BLaER1 treated with 17β-estradiol and CSF1 and Interleukin-3, amounts not matched to agents 10 nM and 100 nM (cell line): ENCODE measurements around the gene MAX.

ENCODE experiments used
- H3K27ac ChIP-seq, 11 experiments: shearing (Covaris generic); formaldehyde crosslinking; 2 replicates each; pipeline ENCODE4 v1.8.1; 2022
- H3K27me3 ChIP-seq, 11 experiments: shearing (Covaris generic); formaldehyde crosslinking; 2 replicates each; pipeline ENCODE4 v1.8.1; 2022
- H3K36me3 ChIP-seq, 11 experiments: shearing (Covaris generic); formaldehyde crosslinking; 2 replicates each; pipeline ENCODE4 v1.8.1; 2022
- H3K4me1 ChIP-seq, 10 experiments: shearing (Covaris generic); formaldehyde crosslinking; 2 replicates each; pipeline ENCODE4 v1.8.1; 2022
- H3K4me2 ChIP-seq, 11 experiments: shearing (Covaris generic); formaldehyde crosslinking; 2 replicates each; pipeline ENCODE4 v1.8.1; 2022
- H3K4me3 ChIP-seq, 10 experiments: shearing (Covaris generic); formaldehyde crosslinking; 2 replicates each; pipeline ENCODE4 v1.8.1; 2022
- H3K9ac ChIP-seq, 11 experiments: shearing (Covaris generic); formaldehyde crosslinking; 2 replicates each; pipeline ENCODE4 v1.8.1; 2022
- H3K9me3 ChIP-seq, 11 experiments: shearing (Covaris generic); formaldehyde crosslinking; replicated peaks in 1 of 11; 2 replicates each; pipeline ENCODE4 v1.8.1; 2022
- H4K20me1 ChIP-seq, 11 experiments: shearing (Covaris generic); formaldehyde crosslinking; 2 replicates each; pipeline ENCODE4 v1.8.1; 2022
- Cebpa-rat ChIP-seq, 11 experiments: shearing (Covaris generic); IDR thresholded peaks; 2 replicates each; pipeline ENCODE4 v1.8.1; 2022

MAX gene

DNA sequence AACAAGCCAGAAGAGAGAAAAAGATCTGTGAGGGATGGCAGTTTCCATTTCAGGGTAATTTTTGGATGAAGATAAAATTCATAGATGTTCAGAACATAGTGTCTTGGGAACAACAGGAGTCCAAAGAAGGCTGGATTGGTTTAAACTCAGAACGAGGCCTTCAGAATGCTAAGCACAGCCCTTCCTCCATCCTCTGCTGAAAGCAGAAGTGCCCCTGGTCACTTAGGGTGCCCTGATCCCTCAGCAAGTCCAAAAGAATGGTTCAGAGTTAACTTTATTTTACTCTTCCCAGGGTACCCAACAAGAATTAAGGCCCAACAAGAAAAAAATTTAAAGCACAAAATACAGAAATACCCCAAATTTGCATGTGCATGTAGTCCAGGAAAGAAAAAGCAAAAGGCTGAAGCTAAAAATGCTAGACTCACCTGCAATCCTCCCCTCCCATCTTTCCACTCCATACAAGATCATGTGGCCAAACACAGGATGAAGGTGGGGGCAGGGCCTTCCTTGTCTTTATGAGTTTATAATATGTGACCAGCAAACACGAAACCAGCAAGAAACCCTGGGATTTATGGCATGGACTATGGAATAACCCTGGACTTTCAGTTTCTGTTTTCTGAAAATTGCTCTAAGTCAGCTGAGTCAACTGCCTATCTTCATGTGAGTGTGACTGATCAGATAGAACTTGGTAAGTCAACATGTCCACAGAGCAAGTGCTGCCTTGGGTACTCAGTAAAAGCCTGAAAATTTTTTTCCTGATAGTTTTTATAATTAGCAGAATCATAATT is 21.2 kb downstream of the MAX start:
- Histone ChIP-seq H3K27ac (no peak overlapping the region), H4K20me1 (peaks cover 57 to 100% (median 81%) of the 10 kb centered on the region in 11 experiments; a peak in 20 of 22 replicates), H3K9ac (no peak overlapping the region), H3K4me2 (peak overlapping the region in 2 of 11 experiments; percentile 40 to 73; a peak in 4 of 22 replicates), H3K4me3 (no peak overlapping the region), H3K36me3 (peaks cover 97 to 100% (median 99%) of the 10 kb centered on the region in 11 experiments), H3K9me3 (peaks cover 7 to 8% (median 8%) of the 10 kb centered on the region in 11 experiments), H3K4me1 (peaks cover 0 to 59% (median 6%) of the 10 kb centered on the region in 10 experiments; a peak in 11 of 20 replicates), H3K27me3 (no peaks in the 10 kb centered on the region)
- no peak for TF ChIP-seq Cebpa-rat (IDR thresholded peaks at IDR 0.05)

GRCh38 chr14:65079768-65080167 is 22.5 kb downstream of the MAX start:
- H3K27me3 ChIP-seq: no peaks in the 10 kb centered on the region
- peaks cover 90 to 100% (median 97%) of the 10 kb centered on the region in 11 experiments for H3K36me3 ChIP-seq
- no peaks in the 10 kb centered on the region for H3K9me3 ChIP-seq
- H3K4me3 ChIP-seq: no peak overlapping the region
- no peak for TF ChIP-seq Cebpa-rat (IDR thresholded peaks at IDR 0.05)
- peaks cover 57 to 100% (median 93%) of the 10 kb centered on the region in 11 experiments; a peak in 20 of 22 replicates for H4K20me1 ChIP-seq
- H3K4me2 ChIP-seq: no peak overlapping the region
- peaks cover 12 to 62% (median 18%) of the 10 kb centered on the region in 10 experiments for H3K4me1 ChIP-seq
- peak overlapping the region in 1 of 11 experiments; percentile 8; a peak in 2 of 22 replicates for H3K27ac ChIP-seq
- no peak overlapping the region for H3K9ac ChIP-seq

DNA sequence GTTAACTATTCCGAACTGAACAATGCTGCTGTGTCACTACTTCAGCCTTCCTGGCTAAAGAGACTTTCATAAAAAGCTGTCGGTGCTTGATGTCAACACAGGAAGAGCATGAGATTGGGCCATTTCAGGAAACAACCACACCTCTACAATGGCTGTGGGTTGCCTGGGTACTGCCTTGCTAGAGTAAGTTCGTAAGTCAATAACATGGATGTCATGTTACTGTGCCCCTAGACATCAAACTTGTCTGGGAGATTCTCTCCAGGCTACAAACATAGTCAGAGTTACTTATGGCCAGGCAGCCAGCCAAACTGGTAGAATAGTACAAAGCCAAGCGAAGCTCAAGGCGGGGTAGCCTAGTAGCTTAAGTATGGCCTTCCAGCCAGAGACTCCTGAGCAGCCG is 23.1 kb downstream of the MAX start:
- H3K9ac ChIP-seq: no peak overlapping the region
- H3K27me3 ChIP-seq: no peaks in the 10 kb centered on the region
- H3K4me1 ChIP-seq: peaks cover 18 to 62% (median 23%) of the 10 kb centered on the region in 10 experiments
- H3K4me2 ChIP-seq: no peak overlapping the region
- peak overlapping the region in 3 of 11 experiments; percentile 8 to 27 (median 13); a peak in 2 of 22 replicates for H3K27ac ChIP-seq
- H3K9me3 ChIP-seq: no peaks in the 10 kb centered on the region
- H4K20me1 ChIP-seq: peaks cover 53 to 98% (median 91%) of the 10 kb centered on the region in 11 experiments; a peak in 20 of 22 replicates
- H3K36me3 ChIP-seq: peaks cover 84 to 100% (median 93%) of the 10 kb centered on the region in 11 experiments
- no peak for TF ChIP-seq Cebpa-rat (IDR thresholded peaks at IDR 0.05)
- H3K4me3 ChIP-seq: no peak overlapping the region

DNA sequence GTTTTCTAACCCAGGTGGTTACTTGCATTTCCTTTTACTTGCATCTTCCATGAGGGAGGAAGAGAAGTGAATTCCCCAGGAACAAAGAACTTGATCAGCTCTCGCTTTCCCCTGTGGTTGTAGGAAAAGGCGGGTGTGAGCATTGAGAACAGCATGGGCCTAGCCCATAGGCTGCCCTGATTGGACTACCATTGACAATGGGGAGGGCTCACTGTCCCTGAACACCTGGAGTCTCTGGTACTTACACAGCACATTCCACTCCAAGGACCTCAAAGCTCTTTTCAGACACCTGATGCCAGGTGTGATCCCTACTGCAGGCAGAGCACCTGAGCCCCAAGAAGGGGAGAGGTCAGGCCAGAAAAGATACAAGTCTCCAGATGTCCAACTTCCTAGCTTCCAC is 25.0 kb downstream of the MAX start:
- no peaks in the 10 kb centered on the region for H3K27me3 ChIP-seq
- no peak overlapping the region for H3K4me3 ChIP-seq
- H3K36me3 ChIP-seq: peaks cover 81 to 100% (median 92%) of the 10 kb centered on the region in 11 experiments
- no peak overlapping the region for H3K4me2 ChIP-seq
- peaks cover 36 to 96% (median 74%) of the 10 kb centered on the region in 11 experiments; a peak in 20 of 22 replicates for H4K20me1 ChIP-seq
- peaks cover 20 to 72% (median 36%) of the 10 kb centered on the region in 10 experiments for H3K4me1 ChIP-seq
- H3K9me3 ChIP-seq: no peaks in the 10 kb centered on the region
- no peak overlapping the region for H3K27ac ChIP-seq
- TF ChIP-seq Cebpa-rat (IDR thresholded peaks at IDR 0.05): no peak
- H3K9ac ChIP-seq: no peak overlapping the region

GRCh38 chr14:65075628-65076325 is 26.5 kb downstream of the MAX start:
- Histone ChIP-seq H3K36me3 (peaks cover 68 to 99% (median 86%) of the 10 kb centered on the region in 11 experiments), H3K4me1 (peaks cover 23 to 72% (median 40%) of the 10 kb centered on the region in 10 experiments), H3K4me3 (no peak overlapping the region), H4K20me1 (peaks cover 22 to 96% (median 66%) of the 10 kb centered on the region in 11 experiments; a peak in 20 of 22 replicates), H3K27me3 (no peaks in the 10 kb centered on the region), H3K9ac (peak overlapping the region in 1 of 11 experiments; percentile 11; a peak in 2 of 22 replicates), H3K4me2 (peak overlapping the region in 6 of 11 experiments; percentile 67 to 94 (median 76); a peak in 15 of 22 replicates), H3K9me3 (no peaks in the 10 kb centered on the region), H3K27ac (peak overlapping the region in 4 of 11 experiments; percentile 13 to 67 (median 32); a peak in 4 of 22 replicates)
- TF ChIP-seq Cebpa-rat (IDR thresholded peaks at IDR 0.05): no peak

- Histone ChIP-seq H3K9ac (0 out of 22 replicates have a peak overlapping the region, but pooled peaks of 1 of the 11 experiments have one; percentile 1), H3K4me1 (peaks cover 23 to 67% (median 40%) of the 10 kb centered on the region in 10 experiments), H3K27ac (peak overlapping the region in 8 of 11 experiments; percentile 25 to 67 (median 48); a peak in 12 of 22 replicates), H3K27me3 (no peaks in the 10 kb centered on the region), H4K20me1 (peaks cover 10 to 96% (median 65%) of the 10 kb centered on the region in 11 experiments; a peak in 21 of 22 replicates), H3K4me3 (peak overlapping the region in 3 of 10 experiments; percentile 2 to 18 (median 2); a peak in 1 of 20 replicates), H3K36me3 (peaks cover 69 to 99% (median 86%) of the 10 kb centered on the region in 11 experiments), H3K9me3 (no peaks in the 10 kb centered on the region), H3K4me2 (peak overlapping the region; percentile 16 to 94 (median 67); a peak in 21 of 22 replicates)
- TF ChIP-seq Cebpa-rat (IDR thresholded peaks at IDR 0.05): no peak
These were observed 27.7 kb downstream of the MAX start for GRCh38 chr14:65074449-65075150.

DNA sequence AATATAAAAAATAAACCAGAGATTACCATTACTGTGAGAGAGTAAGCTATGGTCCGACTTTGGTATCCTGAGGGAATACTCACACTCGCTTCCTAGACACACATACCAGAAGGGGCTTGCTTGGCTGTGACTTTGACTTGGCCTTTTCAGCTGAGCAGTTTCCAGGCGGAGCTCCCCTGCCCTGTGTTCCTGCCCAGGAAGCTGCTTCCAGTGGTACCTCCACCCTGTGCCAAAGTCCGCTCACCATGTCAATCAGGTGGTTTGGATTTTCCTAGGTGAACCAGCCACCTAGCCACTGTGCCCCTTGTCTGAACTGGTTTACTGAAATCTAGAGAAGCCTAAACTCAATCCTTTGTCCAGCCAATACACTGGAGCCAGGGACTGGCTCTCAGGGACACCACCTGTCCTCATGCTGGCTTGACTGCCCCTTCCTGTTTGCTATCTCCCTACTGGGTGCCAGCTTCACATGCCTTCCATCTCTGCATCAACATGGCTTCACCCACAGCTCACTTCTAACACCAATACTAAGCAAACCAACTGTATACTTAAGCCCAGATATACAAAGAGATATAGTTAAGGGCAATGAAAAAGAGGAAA is 28.6 kb downstream of the MAX start:
- peaks cover 23 to 67% (median 39%) of the 10 kb centered on the region in 10 experiments for H3K4me1 ChIP-seq
- H3K27ac ChIP-seq: peak overlapping the region in 5 of 11 experiments; percentile 42 to 67 (median 54); a peak in 6 of 22 replicates
- no peak overlapping the region for H3K9ac ChIP-seq
- peaks cover 68 to 99% (median 86%) of the 10 kb centered on the region in 11 experiments for H3K36me3 ChIP-seq
- peak overlapping the region in 7 of 11 experiments; percentile 63 to 94 (median 73); a peak in 12 of 22 replicates for H3K4me2 ChIP-seq
- no peaks in the 10 kb centered on the region for H3K27me3 ChIP-seq
- no peak overlapping the region for H3K4me3 ChIP-seq
- no peaks in the 10 kb centered on the region for H3K9me3 ChIP-seq
- no peak for TF ChIP-seq Cebpa-rat (IDR thresholded peaks at IDR 0.05)
- H4K20me1 ChIP-seq: peaks cover under 1 to 93% (median 56%) of the 10 kb centered on the region in 11 experiments; a peak in 18 of 22 replicates

GRCh38 chr14:65072937-65073336 is 29.4 kb downstream of the MAX start:
- H4K20me1 ChIP-seq: peaks cover 0 to 86% (median 48%) of the 10 kb centered on the region in 11 experiments; a peak in 16 of 22 replicates
- peak overlapping the region in 1 of 11 experiments; percentile 56; a peak in 2 of 22 replicates for H3K27ac ChIP-seq
- H3K36me3 ChIP-seq: peaks cover 61 to 99% (median 83%) of the 10 kb centered on the region in 11 experiments

More at GRCh38 chr14:65072937-65073336, 29.4 kb downstream of the MAX start:
- Histone ChIP-seq H3K9ac (no peak overlapping the region), H3K4me3 (no peak overlapping the region), H3K4me2 (peak overlapping the region in 2 of 11 experiments; percentile 67 to 94; a peak in 4 of 22 replicates), H3K27me3 (no peaks in the 10 kb centered on the region), H3K4me1 (peaks cover 23 to 67% (median 39%) of the 10 kb centered on the region in 10 experiments), H3K9me3 (no peaks in the 10 kb centered on the region)
- TF ChIP-seq Cebpa-rat (IDR thresholded peaks at IDR 0.05): no peak
